ENCODE results near the gene ZFPM1.
"Not testable (repeated sequence)": the region's sequence is repeated elsewhere in the genome, so short reads cannot be mapped to it uniquely, and the experiment has no call there.

The ZFPM1 gene

GRCh38 chr16:88453217-88453531, at the start of gene ZFPM1:
ZFPM1 (plus strand) TSS chr16:88453280; CDS start chr16:88453639, 359 bp downstream.
- in situ Hi-C loops (cut with MboI; ENCODE audit: low sequenced_read_pairs): no loop called here

GRCh38 chr16:88403794-88404581, 49.1 kb upstream of the ZFPM1 start:
- in situ Hi-C loops (cut with MboI; ENCODE audit: low sequenced_read_pairs): no loop called here

- in situ Hi-C loops (cut with MboI; ENCODE audit: low sequenced_read_pairs): no loop called here
These were observed 48.3 kb upstream of the ZFPM1 start for GRCh38 chr16:88404769-88405168.

GRCh38 chr16:88405216-88406060, 47.6 kb upstream of the ZFPM1 start:
- in situ Hi-C loops (cut with MboI; ENCODE audit: low sequenced_read_pairs): no loop called here

GRCh38 chr16:88406096-88407041, 46.7 kb upstream of the ZFPM1 start:
- in situ Hi-C loops (cut with MboI; ENCODE audit: low sequenced_read_pairs): no loop called here

- in situ Hi-C loops (cut with MboI; ENCODE audit: low sequenced_read_pairs): no loop called here
These were observed 46.0 kb upstream of the ZFPM1 start for GRCh38 chr16:88407042-88407420.

GRCh38 chr16:88407807-88408206, 45.3 kb upstream of the ZFPM1 start:
- in situ Hi-C loops (cut with MboI; ENCODE audit: low sequenced_read_pairs): no loop called here

GRCh38 chr16:88408561-88409142, 44.4 kb upstream of the ZFPM1 start:
- in situ Hi-C loops (cut with MboI; ENCODE audit: low sequenced_read_pairs): no loop called here

GRCh38 chr16:88409296-88410065, 43.6 kb upstream of the ZFPM1 start:
- in situ Hi-C loops (cut with MboI; ENCODE audit: low sequenced_read_pairs): no loop called here

GRCh38 chr16:88410297-88410968, 42.6 kb upstream of the ZFPM1 start:
- in situ Hi-C loops (cut with MboI; ENCODE audit: low sequenced_read_pairs): not testable (repeated sequence)

- in situ Hi-C loops (cut with MboI; ENCODE audit: low sequenced_read_pairs): no loop called here
These were observed 41.0 kb upstream of the ZFPM1 start for GRCh38 chr16:88411951-88412576.

- in situ Hi-C loops (cut with MboI; ENCODE audit: low sequenced_read_pairs): no loop called here
These were observed 40.3 kb upstream of the ZFPM1 start for GRCh38 chr16:88412766-88413165.

GRCh38 chr16:88413231-88413630, 39.8 kb upstream of the ZFPM1 start:
- in situ Hi-C loops (cut with MboI; ENCODE audit: low sequenced_read_pairs): no loop called here

GRCh38 chr16:88413631-88414030, 39.4 kb upstream of the ZFPM1 start:
- in situ Hi-C loops (cut with MboI; ENCODE audit: low sequenced_read_pairs): no loop called here

- in situ Hi-C loops (cut with MboI; ENCODE audit: low sequenced_read_pairs): no loop called here
These were observed 38.3 kb upstream of the ZFPM1 start for GRCh38 chr16:88414521-88415380.

- in situ Hi-C loops (cut with MboI; ENCODE audit: low sequenced_read_pairs): no loop called here
These were observed 37.7 kb upstream of the ZFPM1 start for GRCh38 chr16:88415381-88415705.

GRCh38 chr16:88415713-88416323, 37.3 kb upstream of the ZFPM1 start:
- in situ Hi-C loops (cut with MboI; ENCODE audit: low sequenced_read_pairs): no loop called here

GRCh38 chr16:88416686-88417085, 36.4 kb upstream of the ZFPM1 start:
- in situ Hi-C loops (cut with MboI; ENCODE audit: low sequenced_read_pairs): no loop called here
